Measurements from ENCODE around the gene NOLC1.

The NOLC1 gene

GRCh38 chr10:102157224-102157623 lies 5.0 kb downstream of the NOLC1 start:
- no peak overlapping the region for H3K4me3 ChIP-seq (ENCODE audit: control insufficient read depth, low read depth, low read length)
- no peak for DNase-seq (ENCODE audit: low read depth)
- TF ChIP-seq, protein P1, sequence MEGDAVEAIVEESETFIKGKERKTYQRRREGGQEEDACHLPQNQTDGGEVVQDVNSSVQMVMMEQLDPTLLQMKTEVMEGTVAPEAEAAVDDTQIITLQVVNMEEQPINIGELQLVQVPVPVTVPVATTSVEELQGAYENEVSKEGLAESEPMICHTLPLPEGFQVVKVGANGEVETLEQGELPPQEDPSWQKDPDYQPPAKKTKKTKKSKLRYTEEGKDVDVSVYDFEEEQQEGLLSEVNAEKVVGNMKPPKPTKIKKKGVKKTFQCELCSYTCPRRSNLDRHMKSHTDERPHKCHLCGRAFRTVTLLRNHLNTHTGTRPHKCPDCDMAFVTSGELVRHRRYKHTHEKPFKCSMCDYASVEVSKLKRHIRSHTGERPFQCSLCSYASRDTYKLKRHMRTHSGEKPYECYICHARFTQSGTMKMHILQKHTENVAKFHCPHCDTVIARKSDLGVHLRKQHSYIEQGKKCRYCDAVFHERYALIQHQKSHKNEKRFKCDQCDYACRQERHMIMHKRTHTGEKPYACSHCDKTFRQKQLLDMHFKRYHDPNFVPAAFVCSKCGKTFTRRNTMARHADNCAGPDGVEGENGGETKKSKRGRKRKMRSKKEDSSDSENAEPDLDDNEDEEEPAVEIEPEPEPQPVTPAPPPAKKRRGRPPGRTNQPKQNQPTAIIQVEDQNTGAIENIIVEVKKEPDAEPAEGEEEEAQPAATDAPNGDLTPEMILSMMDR (IDR thresholded peaks at IDR 0.05; ENCODE audit: control insufficient read depth, insufficient read depth, low read depth, low read length, missing control alignments) = no peak

DNA sequence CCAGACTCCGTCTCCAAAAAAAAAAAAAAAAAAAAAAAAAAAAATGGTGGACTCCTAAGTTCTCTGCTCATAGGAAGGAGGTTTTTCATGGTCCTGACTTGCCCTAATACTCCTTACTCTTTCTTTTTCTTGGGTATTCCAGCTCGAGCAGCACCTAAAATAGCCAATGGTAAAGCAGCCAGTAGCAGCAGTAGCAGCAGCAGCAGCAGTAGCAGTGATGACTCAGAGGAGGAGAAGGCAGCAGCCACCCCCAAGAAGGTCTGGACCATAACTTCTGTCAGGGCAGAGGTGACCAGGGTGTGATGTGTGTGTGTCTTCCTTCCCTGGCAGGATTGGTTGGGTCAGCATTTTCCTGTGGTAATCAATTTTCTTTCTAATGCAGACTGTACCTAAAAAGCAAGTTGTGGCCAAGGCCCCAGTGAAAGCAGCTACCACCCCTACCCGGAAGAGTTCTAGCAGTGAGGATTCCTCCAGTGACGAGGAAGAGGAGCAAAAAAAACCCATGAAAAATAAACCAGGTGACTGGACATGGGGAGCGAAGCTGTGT lies 6.9 kb downstream of the NOLC1 start:
- TF ChIP-seq, protein P1 (IDR thresholded peaks at IDR 0.05; ENCODE audit: control insufficient read depth, insufficient read depth, low read depth, low read length, missing control alignments) = no peak
- no peak overlapping the region for H3K4me3 ChIP-seq (ENCODE audit: control insufficient read depth, low read depth, low read length)
- no peak for DNase-seq (ENCODE audit: low read depth)

DNA sequence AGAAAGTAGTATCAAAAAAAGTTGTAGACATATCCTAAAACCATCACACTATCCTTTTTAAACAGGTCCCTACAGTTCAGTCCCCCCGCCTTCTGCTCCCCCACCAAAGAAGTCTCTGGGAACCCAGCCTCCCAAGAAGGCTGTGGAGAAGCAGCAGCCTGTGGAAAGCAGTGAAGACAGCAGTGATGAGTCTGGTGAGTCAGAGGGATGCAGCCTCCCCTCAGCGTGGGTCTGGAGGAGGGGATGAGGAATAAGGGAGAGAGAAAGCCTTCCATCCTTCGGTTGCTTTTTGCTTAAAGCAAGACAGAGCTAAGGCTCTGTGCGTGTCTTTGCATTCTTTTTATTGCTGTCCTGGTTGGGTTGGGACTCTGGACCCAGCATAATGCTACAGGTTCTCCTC lies 7.6 kb downstream of the NOLC1 start:
- DNase-seq (ENCODE audit: low read depth) = no peak
- no peak overlapping the region for H3K4me3 ChIP-seq (ENCODE audit: control insufficient read depth, low read depth, low read length)
- TF ChIP-seq, protein P1 (IDR thresholded peaks at IDR 0.05; ENCODE audit: control insufficient read depth, insufficient read depth, low read depth, low read length, missing control alignments) = no peak

DNA sequence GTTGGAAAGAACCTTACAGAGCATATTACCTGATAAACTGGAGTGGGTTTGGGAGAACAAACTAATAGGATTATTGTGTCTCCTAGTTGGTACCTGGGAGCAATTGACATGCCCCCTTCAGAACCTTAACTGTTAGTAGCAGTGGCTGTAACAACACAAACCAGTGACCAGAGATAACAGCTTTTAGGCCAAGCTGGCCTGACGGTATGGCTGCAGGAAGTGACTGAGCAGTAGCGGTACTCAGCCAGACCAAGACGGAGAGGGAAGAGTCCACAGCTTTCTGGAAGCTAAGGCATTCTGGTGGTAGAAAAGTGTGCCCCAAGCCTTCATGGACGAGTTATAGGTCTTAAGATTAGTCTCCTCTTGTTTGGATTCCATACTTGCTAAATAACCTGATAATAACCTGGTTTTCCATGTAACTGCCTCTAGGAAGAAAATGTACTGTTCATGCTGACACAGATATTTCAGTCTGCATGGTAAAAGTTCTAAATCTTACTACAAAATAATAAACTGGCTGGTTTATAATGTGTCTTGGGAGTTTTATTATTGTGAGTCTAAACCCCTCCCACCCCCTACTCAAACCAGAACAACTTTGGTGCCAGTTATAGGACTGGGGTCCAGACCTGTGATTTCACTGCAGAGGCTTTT lies 11.3 kb downstream of the NOLC1 start:
- no peak for DNase-seq (ENCODE audit: low read depth)
- TF ChIP-seq, protein P1 (IDR thresholded peaks at IDR 0.05; ENCODE audit: control insufficient read depth, insufficient read depth, low read depth, low read length, missing control alignments) = no peak
- H3K4me3 ChIP-seq (ENCODE audit: control insufficient read depth, low read depth, low read length) = no peak overlapping the region

DNA sequence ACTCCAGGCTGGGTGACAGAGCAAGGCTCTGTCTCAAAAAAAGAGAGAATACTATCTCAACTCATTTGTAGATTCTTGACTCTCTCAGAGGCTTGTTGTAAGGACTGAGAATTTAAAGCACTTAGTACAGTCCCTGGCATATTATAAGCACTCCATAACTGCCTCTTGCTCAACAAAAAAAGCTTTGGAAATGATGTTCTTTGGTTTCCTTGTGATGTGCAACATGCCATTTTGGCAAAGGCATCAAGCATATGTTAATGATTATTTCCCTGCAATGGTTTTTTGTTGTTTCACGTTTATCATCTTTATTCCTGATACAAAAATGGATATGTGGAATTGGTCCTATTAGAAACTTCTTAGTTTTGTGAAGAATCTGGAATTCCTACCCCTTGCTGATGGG lies 15.7 kb downstream of the NOLC1 start:
- no peak overlapping the region for H3K4me3 ChIP-seq (ENCODE audit: control insufficient read depth, low read depth, low read length)
- TF ChIP-seq, protein P1 (IDR thresholded peaks at IDR 0.05; ENCODE audit: control insufficient read depth, insufficient read depth, low read depth, low read length, missing control alignments) = no peak

GRCh38 chr10:102170602-102171001 lies 18.4 kb downstream of the NOLC1 start:
- no peak overlapping the region for H3K4me3 ChIP-seq (ENCODE audit: control insufficient read depth, low read depth, low read length)
- TF ChIP-seq, protein P1 (IDR thresholded peaks at IDR 0.05; ENCODE audit: control insufficient read depth, insufficient read depth, low read depth, low read length, missing control alignments) = no peak
- no peak for DNase-seq (ENCODE audit: low read depth)

More for the DNA sequence above, 15.7 kb downstream of the NOLC1 start:
- DNase-seq (ENCODE audit: low read depth) = peak; percentile 47

All from AG09309 (cell line).